Endothelial cell of umbilical vein (primary cell): ENCODE data around the gene EFNA4.

Source experiments
- EZH2 ChIP-seq: IDR thresholded peaks from 2 replicates; pipeline ENCODE4 v1.6.1; 2012; ENCODE audit warnings: borderline replicate concordance, low read depth, mild to moderate bottlenecking, moderate library complexity, low read length, inconsistent platforms; ENCODE audit not compliant: severe bottlenecking
- FOS ChIP-seq: IDR thresholded peaks from 2 replicates; pipeline ENCODE4 v1.6.1; 2011; ENCODE audit warnings: mild to moderate bottlenecking, low read length, moderate library complexity, borderline replicate concordance; ENCODE audit not compliant: insufficient read depth
- GATA2 ChIP-seq: IDR thresholded peaks from 2 replicates; pipeline ENCODE4 v1.7.0; 2011; ENCODE audit warnings: low read depth, mild to moderate bottlenecking, moderate library complexity, mixed read lengths, low read length; ENCODE audit not compliant: insufficient read length, insufficient read depth
- JUN ChIP-seq: IDR thresholded peaks from 2 replicates; pipeline ENCODE4 v1.6.1; 2011; ENCODE audit warnings: borderline replicate concordance, low read depth; ENCODE audit not compliant: insufficient read length, insufficient read depth
- POLR2A ChIP-seq: IDR thresholded peaks from 2 replicates; pipeline ENCODE4 v1.6.1; 2012; ENCODE audit warnings: low read depth, mild to moderate bottlenecking, control low read depth, low read length
- POLR2AphosphoS5 ChIP-seq: IDR thresholded peaks from 2 replicates; pipeline ENCODE4 v1.6.1; 2012; ENCODE audit warnings: low read depth, mild to moderate bottlenecking, control low read depth, low read length, moderate library complexity; ENCODE audit not compliant: insufficient read depth
- TF ChIP-seq, protein P1 (sequence below), 2 donors: IDR thresholded peaks; 1 replicate in 1 of 2; 2 replicates in 1 of 2; pipeline ENCODE4 v1.5.1; 2011; ENCODE audit warnings: low read length in 2 of 2, mild to moderate bottlenecking in 2 of 2, moderate library complexity in 2 of 2, control low read depth in 1 of 2, inconsistent platforms in 1 of 2, low read depth in 1 of 2; ENCODE audit not compliant: insufficient read depth in 1 of 2; ENCODE audit errors: extremely low read depth in 1 of 2
- TF ChIP-seq, protein P2 (sequence below): IDR thresholded peaks from 2 replicates; pipeline ENCODE4 v1.6.1; 2011; ENCODE audit not compliant: insufficient read depth, insufficient read length

DNA sequence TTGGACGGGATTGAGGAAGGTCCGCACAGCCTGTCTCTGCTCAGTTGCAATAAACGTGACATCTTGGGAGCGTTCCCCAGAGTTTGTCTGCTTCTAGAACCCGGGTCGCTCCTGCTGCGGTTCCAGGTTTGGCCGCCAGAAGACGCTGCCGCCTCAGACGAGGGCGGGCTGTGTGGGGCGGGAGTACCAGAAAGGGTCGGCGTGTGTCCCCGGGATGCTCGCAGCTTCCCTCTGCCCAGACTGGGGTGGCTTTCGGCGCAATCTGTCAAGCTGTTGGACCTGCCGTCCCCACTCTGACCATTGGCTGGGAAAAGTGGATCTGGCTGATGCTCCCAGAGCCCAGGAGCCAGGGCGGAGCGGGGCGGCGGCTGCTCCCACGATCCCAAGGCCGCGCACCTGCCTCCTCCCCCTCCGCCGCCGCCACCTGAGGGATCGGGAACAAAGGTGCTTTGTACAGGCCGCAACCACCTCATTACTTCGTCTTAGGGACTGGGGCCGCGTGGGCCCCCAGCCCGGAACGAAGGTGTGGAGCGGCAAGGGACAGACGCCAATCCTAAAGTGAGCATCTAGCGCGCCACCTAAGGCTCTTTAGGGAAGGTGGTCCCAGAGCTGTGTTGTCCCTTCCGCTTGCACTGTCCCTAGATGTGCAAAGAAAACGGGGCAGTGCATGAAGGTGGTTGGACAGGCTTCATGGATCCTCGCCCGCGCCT, 683 bp upstream of the EFNA4 start:
- TF ChIP-seq POLR2A: no peak
- TF ChIP-seq, protein P1, sequence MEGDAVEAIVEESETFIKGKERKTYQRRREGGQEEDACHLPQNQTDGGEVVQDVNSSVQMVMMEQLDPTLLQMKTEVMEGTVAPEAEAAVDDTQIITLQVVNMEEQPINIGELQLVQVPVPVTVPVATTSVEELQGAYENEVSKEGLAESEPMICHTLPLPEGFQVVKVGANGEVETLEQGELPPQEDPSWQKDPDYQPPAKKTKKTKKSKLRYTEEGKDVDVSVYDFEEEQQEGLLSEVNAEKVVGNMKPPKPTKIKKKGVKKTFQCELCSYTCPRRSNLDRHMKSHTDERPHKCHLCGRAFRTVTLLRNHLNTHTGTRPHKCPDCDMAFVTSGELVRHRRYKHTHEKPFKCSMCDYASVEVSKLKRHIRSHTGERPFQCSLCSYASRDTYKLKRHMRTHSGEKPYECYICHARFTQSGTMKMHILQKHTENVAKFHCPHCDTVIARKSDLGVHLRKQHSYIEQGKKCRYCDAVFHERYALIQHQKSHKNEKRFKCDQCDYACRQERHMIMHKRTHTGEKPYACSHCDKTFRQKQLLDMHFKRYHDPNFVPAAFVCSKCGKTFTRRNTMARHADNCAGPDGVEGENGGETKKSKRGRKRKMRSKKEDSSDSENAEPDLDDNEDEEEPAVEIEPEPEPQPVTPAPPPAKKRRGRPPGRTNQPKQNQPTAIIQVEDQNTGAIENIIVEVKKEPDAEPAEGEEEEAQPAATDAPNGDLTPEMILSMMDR (IDR thresholded peaks at IDR 0.05; ENCODE audit: extremely low read depth in 1 of 2, insufficient read depth in 1 of 2, low read depth in 1 of 2, low read length in 2 of 2): peak; percentile 7 to 38
- no peak for TF ChIP-seq EZH2
- no peak for TF ChIP-seq GATA2
- TF ChIP-seq JUN: no peak
- TF ChIP-seq, protein P2, sequence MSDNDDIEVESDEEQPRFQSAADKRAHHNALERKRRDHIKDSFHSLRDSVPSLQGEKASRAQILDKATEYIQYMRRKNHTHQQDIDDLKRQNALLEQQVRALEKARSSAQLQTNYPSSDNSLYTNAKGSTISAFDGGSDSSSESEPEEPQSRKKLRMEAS: no peak
- no peak for TF ChIP-seq POLR2AphosphoS5
- TF ChIP-seq FOS: no peak
